GM21423 (cell line): Measurements from ENCODE around the gene SPNS2.

ENCODE experiments used
- ATAC-seq: cut with Tn5 transposase; IDR thresholded peaks from one replicate; pipeline ENCODE4 v1.9.1; 2021; ENCODE audit warnings: mild to moderate bottlenecking, moderate library complexity; ENCODE audit not compliant: unreplicated experiment

Gene SPNS2

GRCh38 chr17:4502466-4503154 is 3.9 kb downstream of the SPNS2 start:
- no peak for ATAC-seq

- ATAC-seq, result no peak
These were observed 4.8 kb downstream of the SPNS2 start for GRCh38 chr17:4503283-4504025.

- no peak for ATAC-seq
These were observed 5.5 kb downstream of the SPNS2 start for GRCh38 chr17:4504188-4504587.

GRCh38 chr17:4505187-4505586 is 6.5 kb downstream of the SPNS2 start:
- no peak for ATAC-seq

GRCh38 chr17:4506175-4506813 is 7.6 kb downstream of the SPNS2 start:
- no peak for ATAC-seq

GRCh38 chr17:4506892-4507291 is 8.2 kb downstream of the SPNS2 start:
- no peak for ATAC-seq

- no peak for ATAC-seq
These were observed 8.9 kb downstream of the SPNS2 start for GRCh38 chr17:4507361-4508111.

GRCh38 chr17:4508207-4508606 is 9.5 kb downstream of the SPNS2 start:
- no peak for ATAC-seq

- no peak for ATAC-seq
These were observed 10.7 kb downstream of the SPNS2 start for GRCh38 chr17:4509401-4509800.

GRCh38 chr17:4509923-4510617 is 11.4 kb downstream of the SPNS2 start:
- ATAC-seq, result no peak

- no peak for ATAC-seq
These were observed 11.9 kb downstream of the SPNS2 start for GRCh38 chr17:4510618-4510941.

GRCh38 chr17:4511199-4511932 is 12.7 kb downstream of the SPNS2 start:
- ATAC-seq, result no peak

GRCh38 chr17:4512156-4513112 is 13.8 kb downstream of the SPNS2 start:
- ATAC-seq, result no peak

GRCh38 chr17:4513113-4514032 is 14.7 kb downstream of the SPNS2 start:
- ATAC-seq, result no peak

- no peak for ATAC-seq
These were observed 15.5 kb downstream of the SPNS2 start for GRCh38 chr17:4514206-4514605.

- ATAC-seq, result no peak
These were observed 16.1 kb downstream of the SPNS2 start for GRCh38 chr17:4514779-4515178.

GRCh38 chr17:4515501-4515900 is 16.8 kb downstream of the SPNS2 start:
- ATAC-seq, result no peak

GRCh38 chr17:4516735-4517134 is 18.1 kb downstream of the SPNS2 start:
- no peak for ATAC-seq
